Liver (tissue), 9 donors: Measurements from ENCODE around the gene DENND4A. TPM values are rescaled to one million over a fixed set of nuclear protein-coding genes. Genes with fewer than 3 reads are reported as not detected.

Source experiments
- DNase-seq: peaks from one replicate; pipeline ENCODE4 v3.0.0-alpha.2; 2017; ENCODE audit warnings: low spot score
- H3K27ac ChIP-seq, 2 donors: one replicate each; pipeline ENCODE4 v1.7.0; 2013; ENCODE audit warnings: inconsistent platforms in 2 of 2, low read length in 2 of 2, control low read depth in 1 of 2, low read depth in 1 of 2, mild to moderate bottlenecking in 1 of 2
- H3K27me3 ChIP-seq, 4 donors: one replicate each; pipeline versions ENCODE4 v1.6.1 to v1.7.0; 2013; ENCODE audit warnings: low read length in 3 of 4, inconsistent platforms in 1 of 4, mild to moderate bottlenecking in 1 of 4, moderate library complexity in 1 of 4; ENCODE audit not compliant: control insufficient read depth in 4 of 4, insufficient read depth in 4 of 4
- H3K36me3 ChIP-seq, 4 donors: one replicate each; pipeline versions ENCODE4 v1.6.1 to v1.7.0; 2013; ENCODE audit warnings: low read length in 3 of 4, mild to moderate bottlenecking in 3 of 4, low read depth in 1 of 4, moderate library complexity in 1 of 4; ENCODE audit not compliant: control insufficient read depth in 4 of 4, insufficient read depth in 3 of 4
- H3K4me1 ChIP-seq, 4 donors: one replicate each; pipeline versions ENCODE4 v1.6.1 to v1.7.0; 2013; ENCODE audit warnings: low read length in 3 of 4, mild to moderate bottlenecking in 3 of 4, moderate library complexity in 1 of 4; ENCODE audit not compliant: control insufficient read depth in 4 of 4, insufficient read depth in 4 of 4
- H3K4me3 ChIP-seq, 3 donors: one replicate each; pipeline versions ENCODE4 v1.6.1 to v1.7.0; 2013; ENCODE audit warnings: low read length in 3 of 3, control low read depth in 1 of 3, low read depth in 1 of 3, mild to moderate bottlenecking in 1 of 3
- H3K9ac ChIP-seq, 2 donors: one replicate each; pipeline ENCODE4 v1.7.0; 2013; ENCODE audit warnings: low read length in 2 of 2, mild to moderate bottlenecking in 2 of 2, moderate library complexity in 2 of 2, control low read depth in 1 of 2, low read depth in 1 of 2
- H3K9me3 ChIP-seq, 4 donors: one replicate each; pipeline versions ENCODE4 v1.6.1 to v1.7.0; 2013; ENCODE audit warnings: low read length in 3 of 4; ENCODE audit not compliant: control insufficient read depth in 4 of 4
- ATF3 ChIP-seq: IDR thresholded peaks from 2 replicates; pipeline ENCODE4 v1.6.1; 2016; ENCODE audit warnings: antibody characterized with exemption
- CTCF ChIP-seq: fragments of 150-350 bp; IDR thresholded peaks from 2 replicates; pipeline ENCODE4 v1.5.1; 2017; ENCODE audit warnings: improper control_type of control experiment, low read depth, low read length; ENCODE audit not compliant: missing input control
- EGR1 ChIP-seq, 2 donors: IDR thresholded peaks; 2 replicates each; pipeline ENCODE4 v1.6.1; 2016 to 2018; ENCODE audit warnings: antibody characterized with exemption in 2 of 2, low read depth in 2 of 2
- FOXA1 ChIP-seq: IDR thresholded peaks from 2 replicates; pipeline ENCODE4 v1.6.1; 2016; ENCODE audit warnings: antibody characterized with exemption
- FOXA2 ChIP-seq: IDR thresholded peaks from 2 replicates; pipeline ENCODE4 v1.6.1; 2016; ENCODE audit warnings: antibody characterized with exemption
- HNF4G ChIP-seq: IDR thresholded peaks from 2 replicates; pipeline ENCODE4 v1.6.1; 2016; ENCODE audit warnings: antibody characterized with exemption
- JUND ChIP-seq, 2 donors: IDR thresholded peaks; 2 replicates each; pipeline ENCODE4 v1.6.1; 2016; ENCODE audit warnings: antibody characterized with exemption in 2 of 2
- NR2F2 ChIP-seq: IDR thresholded peaks from 2 replicates; pipeline ENCODE4 v1.6.1; 2016; ENCODE audit warnings: antibody characterized with exemption
- RAD21 ChIP-seq, 2 donors: IDR thresholded peaks; 2 replicates each; pipeline ENCODE4 v1.6.1; 2016; ENCODE audit warnings: antibody characterized with exemption in 2 of 2, mild to moderate bottlenecking in 2 of 2
- REST ChIP-seq: IDR thresholded peaks from 2 replicates; pipeline ENCODE4 v1.6.1; 2016; ENCODE audit warnings: antibody characterized with exemption, mild to moderate bottlenecking
- RXRA ChIP-seq, 2 donors: IDR thresholded peaks; 2 replicates each; pipeline ENCODE4 v1.6.1; 2017 to 2018; ENCODE audit warnings: antibody characterized with exemption in 2 of 2, mild to moderate bottlenecking in 1 of 2
- TAF1 ChIP-seq: conservative IDR thresholded peaks from 2 replicates; pipeline ENCODE4 v1.6.1; 2016; ENCODE audit warnings: antibody characterized with exemption, mild to moderate bottlenecking
- YY1 ChIP-seq: IDR thresholded peaks from 2 replicates; pipeline ENCODE4 v1.6.1; 2016; ENCODE audit warnings: antibody characterized with exemption, mild to moderate bottlenecking
- ZBTB33 ChIP-seq: IDR thresholded peaks from 2 replicates; pipeline ENCODE4 v1.6.1; 2016; ENCODE audit warnings: antibody characterized with exemption
- WGBS: extraction: QIAGEN DNeasy Blood & Tissue Kit; methylation state at CpG from one replicate; pipeline ENCODE4 v1.1.7; 2013; 5-methylcytosine and 5-hydroxymethylcytosine counted together
- polyA plus RNA-seq, 2 donors: library from polyadenylated mRNA; stranded (reverse) in 1 of 2; unstranded in 1 of 2; fragments of 200-250 nt in 1 of 2; fragments of >200 nt in 1 of 2; fragmentation: Nextera tagmentation in 1 of 2; extraction: Ambion mirVana in 1 of 2; gene quantifications; one replicate each; pipeline versions ENCODE4 v1.2.1 to v1.2.3, GENCODE V29; 2013 to 2015
- total RNA-seq, 2 donors: library from RNA; depleted of rRNA; stranded (reverse); fragments of >200 nt; gene quantifications; one replicate each; pipeline ENCODE4 v1.2.3, GENCODE V29; 2014
- donor health status: healthy.
- donor health status: healthy.
- donor health status: healthy.
- donor health status: healthy.
- donor health status: healthy.

DENND4A gene
- total and polyA plus RNA-seq, 4 donors, result 5.2 to 75.5 (median 23.9) TPM

GRCh38 chr15:65806397-65806796, 14.3 kb upstream of the DENND4A start:
- Histone ChIP-seq H3K4me1 (peaks cover 0 to 7% (median 4%) of the 10 kb centered on the region in 4 donors), H3K27me3 (no peaks in the 10 kb centered on the region), H3K9ac (no peak overlapping the region), H3K36me3 (no peaks in the 10 kb centered on the region), H3K9me3 (no peaks in the 10 kb centered on the region), H3K27ac (no peak overlapping the region), H3K4me3 (no peak overlapping the region)
- WGBS, result 90% methylated on average over 3 of the region's 3 CpGs
- no peak for DNase-seq
- TF ChIP-seq REST (no peak), CTCF (no peak), NR2F2 (no peak), JUND (IDR thresholded peaks at IDR 0.05) (no peak), ZBTB33 (no peak), HNF4G (no peak), YY1 (no peak), FOXA2 (no peak), RAD21 (IDR thresholded peaks at IDR 0.05) (no peak), ATF3 (no peak)

GRCh38 chr15:65805019-65805745, 13.1 kb upstream of the DENND4A start:
- WGBS, result 81% methylated on average over 5 of the region's 5 CpGs
- Histone ChIP-seq H3K27ac (peak overlapping the region; percentile 43 to 46), H3K36me3 (no peaks in the 10 kb centered on the region), H3K4me1 (peaks cover 0 to 7% (median 4%) of the 10 kb centered on the region in 4 donors), H3K27me3 (no peaks in the 10 kb centered on the region), H3K4me3 (no peak overlapping the region), H3K9ac (no peak overlapping the region), H3K9me3 (no peaks in the 10 kb centered on the region)
- DNase-seq, result peak; percentile 45
- TF ChIP-seq FOXA2 (no peak), NR2F2 (no peak), HNF4G (no peak), REST (no peak), CTCF (no peak), YY1 (no peak), RXRA (IDR thresholded peaks at IDR 0.05) (no peak), TAF1 (no peak), EGR1 (IDR thresholded peaks at IDR 0.05; ENCODE audit: low read depth in 2 of 2) (no peak), ATF3 (no peak), FOXA1 (no peak), JUND (IDR thresholded peaks at IDR 0.05) (no peak)
